HL-60 (cell line): ENCODE results near the gene NPR1.

Experiments
- CTCF ChIP-seq: IDR thresholded peaks from one replicate; pipeline ENCODE4 v1.5.1; 2011; ENCODE audit warnings: low read length, control low read depth, inconsistent platforms; ENCODE audit not compliant: insufficient read depth
- POLR2AphosphoS5 ChIP-seq: IDR thresholded peaks from 2 replicates; pipeline ENCODE4 v1.6.1; 2012; ENCODE audit warnings: low read depth
- REST ChIP-seq: IDR thresholded peaks from 2 replicates; pipeline ENCODE4 v1.6.1; 2012; ENCODE audit warnings: low read depth; ENCODE audit not compliant: insufficient replicate concordance

GRCh38 chr1:153649863-153650235 lies 28.6 kb upstream of the NPR1 start:
- TF ChIP-seq CTCF (no peak), REST (no peak), POLR2AphosphoS5 (no peak)
